GM12801 (cell line): ENCODE measurements around the gene TBC1D5.

ENCODE experiments used
- CTCF ChIP-seq: IDR thresholded peaks from one replicate; pipeline ENCODE4 v1.5.1; 2011; ENCODE audit warnings: control low read depth; ENCODE audit not compliant: insufficient read length; ENCODE audit errors: extremely low read depth

Gene TBC1D5

DNA sequence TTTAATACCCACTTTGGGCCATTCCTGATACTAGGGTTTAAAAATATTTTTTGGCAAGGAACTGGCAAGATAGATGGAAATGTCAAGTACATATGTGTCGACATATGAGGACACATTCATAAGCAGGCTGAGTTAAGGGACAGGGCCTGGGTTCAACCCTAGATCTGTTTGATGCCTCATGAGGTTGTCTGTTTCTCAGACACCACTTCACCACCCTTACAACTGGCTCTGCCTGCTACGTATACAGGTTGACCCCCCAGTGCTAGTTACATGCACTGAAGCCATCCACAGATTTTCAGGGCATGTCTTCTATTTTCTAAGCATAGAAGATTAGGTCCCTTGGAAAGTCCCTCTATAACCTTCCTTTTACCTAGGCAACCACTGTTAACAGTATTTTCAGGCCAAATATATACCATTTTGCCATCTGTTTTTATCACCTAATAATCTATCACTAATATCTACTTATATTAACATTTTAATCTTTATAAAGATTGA lies 561.0 kb downstream of the TBC1D5 start:
- no peak for TF ChIP-seq CTCF

DNA sequence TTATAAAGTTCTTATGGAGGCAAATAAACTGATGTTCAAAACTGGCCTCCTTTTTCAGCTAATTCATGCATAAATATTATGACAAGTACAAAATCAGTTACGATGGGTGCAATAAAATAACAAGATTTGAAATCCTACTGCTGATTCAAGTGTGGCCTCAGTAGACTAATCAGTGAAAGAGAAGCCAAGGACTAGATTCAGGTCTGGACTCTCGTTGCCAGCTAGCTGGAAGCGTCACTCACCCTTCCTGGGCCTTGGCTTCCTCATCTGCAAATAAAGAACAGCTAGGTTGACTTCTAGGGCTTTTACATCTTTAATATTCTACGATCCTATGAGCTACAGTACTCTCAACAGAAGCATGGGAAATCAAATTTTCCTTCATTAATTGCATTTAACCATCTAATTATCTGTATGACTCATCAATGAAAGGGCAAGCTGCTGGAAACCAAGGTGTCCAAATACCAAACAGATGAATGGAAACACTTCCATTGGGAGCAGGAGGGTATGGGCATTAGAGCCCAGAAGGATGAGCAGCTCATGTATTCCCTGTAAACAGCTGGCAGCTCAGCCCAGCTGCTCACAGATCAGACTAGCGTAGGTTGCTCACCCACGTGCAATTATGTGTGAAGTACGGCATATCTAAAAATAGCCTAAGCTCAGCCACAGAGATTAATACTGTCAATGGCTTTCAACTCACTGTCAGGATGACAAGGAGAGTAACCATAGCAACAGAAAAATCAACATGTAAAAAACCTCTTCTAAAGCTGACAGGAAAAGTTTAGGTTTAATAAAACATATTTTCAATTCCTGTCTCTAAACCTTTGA lies 562.8 kb downstream of the TBC1D5 start:
- TF ChIP-seq CTCF, result no peak

DNA sequence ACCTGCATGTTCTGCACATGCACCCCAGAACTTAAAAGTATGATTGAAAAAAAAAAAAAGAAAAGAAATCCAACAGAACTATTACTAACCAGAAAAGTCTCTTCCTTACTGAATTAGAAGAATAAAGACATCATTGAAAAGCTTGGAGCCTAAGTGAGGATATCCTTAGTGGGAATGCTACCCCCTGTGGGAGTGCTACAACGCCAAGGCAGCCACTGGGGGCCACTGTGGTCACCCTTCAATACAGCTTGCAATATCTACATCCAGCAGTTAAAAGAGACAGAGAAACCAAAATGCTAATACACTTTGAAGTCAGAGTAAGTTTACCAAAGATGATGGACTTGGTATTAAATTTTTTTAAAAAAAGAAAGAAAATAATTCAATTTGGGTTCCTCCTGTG lies 565.7 kb downstream of the TBC1D5 start:
- TF ChIP-seq CTCF, result no peak

GRCh38 chr3:17175187-17175807 lies 567.1 kb downstream of the TBC1D5 start:
- no peak for TF ChIP-seq CTCF

GRCh38 chr3:17166369-17166768 lies 576.1 kb downstream of the TBC1D5 start:
- no peak for TF ChIP-seq CTCF

DNA sequence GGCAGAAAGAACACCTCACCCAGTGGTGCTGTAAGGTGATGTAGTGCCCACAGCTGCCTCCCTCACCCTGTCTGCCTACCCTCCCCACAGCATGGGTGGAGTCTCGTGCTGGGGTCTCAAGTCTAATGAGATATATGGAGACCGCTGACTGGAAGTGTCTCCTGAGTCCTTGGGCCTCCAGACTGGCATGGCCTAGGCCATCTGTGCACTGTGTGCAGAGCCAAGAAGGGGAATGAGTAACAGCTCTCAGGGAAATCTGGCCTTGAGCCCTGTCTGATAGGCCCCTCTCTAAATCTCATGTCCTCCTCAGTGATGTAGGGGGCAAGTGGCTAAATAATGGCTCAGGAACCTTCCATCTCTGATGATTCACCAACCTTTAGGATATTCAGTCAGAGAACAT lies 580.3 kb downstream of the TBC1D5 start:
- TF ChIP-seq CTCF, result no peak

GRCh38 chr3:17160597-17160996 lies 581.8 kb downstream of the TBC1D5 start:
- TF ChIP-seq CTCF, result no peak
